Hematopoietic multipotent progenitor cell treated with erythropoietin and hydrocortisone succinate and interleukin-3 and kit ligand, for 17 days (in vitro differentiated cells): ENCODE data around the gene CTXND1.
"Not testable (repeated sequence)": the region's sequence is repeated elsewhere in the genome, so short reads cannot be mapped to it uniquely, and the experiment has no call there.

Experiments used
- DNase-seq: peaks from one replicate; pipeline ENCODE4 v3.0.0-alpha.2; 2015; ENCODE audit warnings: low spot score

CTXND1 gene

GRCh38 chr15:80252121-80252518 is at the start of gene CTXND1:
Gene CTXND1 (minus strand): TSS chr15:80252213. CDS start chr15:80201949, 50,264 bp downstream.
- DNase-seq = no peak

DNA sequence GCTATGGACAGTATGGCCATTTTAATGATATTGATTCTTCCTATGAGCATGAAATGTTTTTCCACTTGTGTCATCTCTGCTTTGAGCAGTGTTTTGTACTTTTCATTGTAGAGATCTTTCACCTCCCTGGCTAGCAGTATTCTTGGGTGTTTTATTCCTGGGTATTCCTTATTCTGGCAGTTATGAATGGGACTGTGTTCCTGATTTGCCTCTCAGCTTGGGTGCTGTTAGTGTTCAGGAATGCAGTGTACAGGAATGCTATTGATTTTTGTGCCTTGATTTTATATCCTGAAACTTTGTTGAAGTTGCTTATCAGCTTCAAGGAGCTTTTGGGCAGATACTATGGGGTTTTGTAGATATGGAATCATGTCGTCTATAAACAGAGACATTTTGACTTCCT is 49.5 kb upstream of the CTXND1 start:
- DNase-seq = no peak

GRCh38 chr15:80295777-80296176 is 43.8 kb upstream of the CTXND1 start:
- DNase-seq = not testable (repeated sequence)

DNA sequence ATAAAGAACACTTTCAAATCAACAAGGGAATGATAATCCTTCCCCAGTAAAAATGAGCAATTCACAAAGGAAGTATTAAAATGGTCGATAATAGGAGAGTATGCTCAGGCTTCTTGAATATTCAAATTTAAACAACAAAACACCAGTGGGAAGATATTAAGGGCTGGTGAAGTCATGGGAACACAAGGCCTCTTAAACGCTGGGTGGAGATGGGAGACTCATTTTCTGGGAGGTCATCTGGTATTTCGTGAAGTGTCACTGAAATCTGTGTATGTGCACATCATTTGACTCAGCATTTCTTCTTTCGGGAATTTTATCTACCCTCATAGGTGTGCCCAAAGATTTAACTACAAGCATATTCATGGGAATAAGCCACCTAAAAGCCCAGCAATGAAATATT is 40.1 kb upstream of the CTXND1 start:
- DNase-seq = no peak

DNA sequence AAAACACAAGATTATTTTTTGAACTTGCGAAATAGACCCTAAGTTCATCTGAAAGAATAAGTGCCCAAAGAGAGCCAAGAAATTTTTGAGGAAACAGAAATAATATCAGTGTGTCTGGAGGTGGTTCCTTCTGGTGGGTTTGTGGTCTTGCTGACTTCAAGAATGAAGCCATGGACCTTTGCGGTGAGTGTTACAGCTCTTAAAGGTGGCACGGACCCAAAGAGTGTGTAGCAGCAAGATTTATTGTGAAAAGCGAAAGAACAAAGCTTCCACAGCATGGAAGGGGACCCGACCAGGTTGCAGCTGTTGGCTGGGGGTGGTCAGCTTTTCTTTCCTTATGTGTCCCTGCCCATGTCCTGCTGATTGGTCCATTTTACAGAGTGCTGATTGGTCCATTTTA is 38.9 kb upstream of the CTXND1 start:
- DNase-seq = not testable (repeated sequence)

DNA sequence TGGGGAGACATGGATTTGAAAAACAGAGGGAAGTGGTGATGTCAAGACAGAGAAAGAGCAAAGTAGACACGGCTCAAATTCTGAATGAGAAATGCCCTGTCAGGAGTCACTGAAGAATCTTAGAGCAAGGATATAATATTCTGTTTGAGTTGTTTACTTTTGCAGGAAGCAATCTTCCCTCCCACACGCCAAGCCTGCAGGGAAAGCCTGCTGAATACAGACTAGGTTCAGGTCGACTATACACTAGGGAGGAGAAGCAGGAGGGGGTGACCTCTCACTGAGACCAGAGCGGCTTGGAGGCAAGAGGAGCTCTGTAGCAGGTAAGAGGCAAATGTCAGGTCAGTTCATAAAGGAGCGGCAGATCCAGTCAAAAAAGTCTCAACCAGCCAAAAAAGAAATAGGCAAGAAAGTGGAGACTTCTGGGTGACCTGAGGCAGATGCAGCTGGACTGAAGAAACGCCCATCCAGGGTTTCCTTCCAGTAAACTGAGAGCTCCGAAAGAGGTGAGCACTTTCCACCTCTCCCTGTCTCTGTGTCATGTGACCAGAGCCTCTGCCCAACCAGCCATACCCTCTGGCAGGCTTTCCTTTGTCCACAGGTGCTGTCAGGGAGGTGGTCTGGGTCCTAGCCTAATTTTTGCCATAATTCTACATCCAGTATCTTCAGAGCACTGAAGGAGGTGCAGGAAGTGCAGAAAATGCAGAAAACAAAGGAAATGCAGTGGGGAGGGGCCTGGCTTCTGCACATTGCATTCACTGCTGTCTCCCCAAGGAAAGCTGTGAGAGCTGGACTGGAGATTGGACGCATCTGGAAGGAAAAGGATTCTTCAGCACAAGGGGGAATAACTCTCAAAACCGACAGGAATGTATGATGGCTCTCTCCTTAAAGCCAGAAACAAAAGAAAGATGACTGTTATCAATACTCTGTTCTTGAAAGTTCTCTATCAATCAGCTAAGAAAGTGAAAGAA is 37.8 kb upstream of the CTXND1 start:
- no peak for DNase-seq

DNA sequence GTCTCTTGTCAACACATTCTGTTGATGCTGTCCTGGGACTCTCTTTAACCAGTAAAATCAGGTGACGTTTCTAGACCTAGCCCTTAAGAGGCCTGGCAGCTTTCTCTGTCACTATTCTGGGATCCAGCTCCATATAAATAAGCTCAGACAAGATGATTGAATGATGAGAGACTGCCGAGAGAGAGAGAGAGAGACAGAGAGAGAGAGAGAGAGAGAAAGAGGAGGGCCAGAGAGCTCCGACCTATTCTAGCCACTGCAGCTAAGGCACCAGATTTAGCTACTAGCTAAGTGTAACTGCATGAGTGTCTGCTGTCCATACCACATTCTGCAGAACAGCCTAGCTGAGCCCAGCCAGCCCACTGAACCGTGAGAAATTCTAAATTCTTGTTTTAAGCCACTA is 36.1 kb upstream of the CTXND1 start:
- no peak for DNase-seq

DNA sequence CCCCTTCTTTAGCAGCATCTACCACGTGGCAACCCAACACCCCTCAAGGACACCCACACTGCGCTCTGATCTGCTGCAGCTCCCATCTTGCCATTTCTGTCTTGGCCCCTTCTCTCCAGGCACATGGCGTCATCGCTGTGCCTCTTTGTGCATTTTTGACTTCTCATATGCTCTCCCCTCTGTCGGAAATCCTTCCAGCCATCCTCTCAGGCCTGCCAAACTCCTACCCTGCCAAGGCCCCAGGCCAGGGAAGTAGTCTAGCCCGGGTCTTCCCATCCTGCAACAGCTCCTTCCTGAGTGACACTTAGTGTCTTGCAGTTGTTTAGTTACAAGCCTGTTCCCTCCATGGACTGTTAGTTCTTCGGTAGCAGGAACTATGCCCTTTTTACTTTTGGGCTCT is 34.0 kb upstream of the CTXND1 start:
- DNase-seq = no peak

DNA sequence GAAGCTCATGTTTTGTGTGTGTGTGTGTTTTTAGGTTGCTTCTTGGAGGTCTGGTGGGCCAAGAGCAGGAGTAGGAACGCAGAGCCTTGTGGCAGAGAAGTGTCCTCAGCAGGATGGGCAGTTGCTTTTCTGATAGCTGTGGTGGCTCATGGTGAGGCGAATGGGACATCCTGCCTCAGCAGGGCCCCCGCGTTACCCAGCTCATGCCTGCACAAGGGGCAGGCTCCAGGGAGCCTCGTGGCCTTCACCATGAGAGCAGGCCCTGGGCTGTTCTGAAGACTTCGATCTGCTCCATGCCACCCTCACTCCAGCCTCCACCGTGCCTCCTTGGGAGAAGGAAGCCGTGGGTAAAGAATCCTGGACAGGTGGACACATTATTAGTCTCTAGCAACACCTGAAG is 33.4 kb upstream of the CTXND1 start:
- DNase-seq = no peak

GRCh38 chr15:80283531-80283930 is 31.5 kb upstream of the CTXND1 start:
- no peak for DNase-seq

DNA sequence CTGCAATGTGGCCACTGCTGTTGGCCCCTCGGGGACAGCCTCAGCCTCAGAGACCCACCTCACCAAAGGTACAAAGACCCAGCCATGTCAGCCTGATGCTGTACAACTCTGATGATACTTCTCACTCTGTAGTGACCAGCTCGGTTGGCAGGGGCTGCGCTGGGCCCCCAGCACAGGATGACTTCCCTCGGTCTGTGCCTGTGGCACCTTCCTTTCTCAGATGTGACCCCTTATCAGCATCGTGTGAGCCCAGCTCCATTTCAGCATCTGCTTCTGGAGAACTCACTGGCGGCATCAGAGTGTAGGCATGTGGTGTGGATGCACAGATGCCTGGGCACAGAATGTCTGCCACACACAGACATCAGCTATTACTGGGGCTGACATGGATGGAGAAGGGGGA is 25.1 kb upstream of the CTXND1 start:
- DNase-seq = no peak

DNA sequence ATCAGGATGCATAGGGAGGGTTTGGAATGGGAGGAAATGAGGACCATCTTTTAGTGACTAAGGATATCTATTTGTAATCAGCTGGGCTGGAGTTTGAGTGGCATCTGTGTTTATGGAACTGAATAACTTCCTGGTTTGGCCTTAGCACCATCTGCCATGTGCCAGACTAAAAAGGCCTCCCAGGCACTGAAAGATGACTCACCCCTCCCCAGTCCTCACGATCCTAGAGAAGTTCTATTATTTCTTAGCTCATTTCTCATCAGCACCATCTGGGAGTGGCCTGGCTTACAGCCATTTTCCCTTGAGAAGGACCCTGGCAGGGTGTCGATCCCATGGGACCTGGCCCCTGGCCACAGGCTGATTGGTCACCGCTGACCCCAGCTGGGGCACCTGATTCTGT is 23.9 kb upstream of the CTXND1 start:
- DNase-seq = no peak

- no peak for DNase-seq
Observed at GRCh38 chr15:80274996-80275395, 23.0 kb upstream of the CTXND1 start.

DNA sequence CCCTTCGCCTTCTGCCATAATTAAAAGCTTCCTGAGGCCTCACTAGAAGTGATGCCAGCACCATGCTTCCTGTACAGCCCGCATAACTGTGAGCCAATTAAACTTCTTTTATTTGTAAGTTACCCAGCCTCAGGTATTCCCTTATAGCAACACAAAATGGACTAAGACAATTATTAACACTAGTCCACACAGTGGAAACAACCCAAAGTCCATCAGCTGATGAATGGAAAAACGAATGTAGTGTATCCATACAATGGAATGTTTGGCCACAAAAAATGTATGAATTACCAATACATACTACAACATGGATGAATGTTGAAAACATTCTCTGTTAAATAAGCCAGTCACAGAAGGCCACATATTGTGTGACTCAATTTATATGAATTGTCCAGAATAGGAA is 22.5 kb upstream of the CTXND1 start:
- no peak for DNase-seq

DNA sequence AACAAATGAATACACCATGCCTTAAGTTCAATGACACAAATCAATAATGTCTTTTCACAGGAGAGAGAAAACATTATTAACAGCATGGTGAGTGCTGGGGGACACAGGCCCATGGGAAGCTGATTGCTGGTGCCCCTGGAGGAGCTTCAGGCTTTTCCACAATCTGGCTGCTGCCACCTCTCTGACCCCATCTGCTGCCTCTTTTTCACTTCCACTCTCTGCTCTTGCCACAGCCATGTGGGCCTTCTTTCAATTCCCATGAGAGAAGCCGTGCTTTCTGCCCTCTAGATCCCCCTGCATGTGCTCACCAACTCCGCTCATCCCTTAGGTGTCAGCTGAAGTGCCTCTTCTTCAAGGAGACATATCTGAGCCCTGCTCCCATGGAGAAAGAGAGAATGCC is 21.0 kb upstream of the CTXND1 start:
- no peak for DNase-seq

DNA sequence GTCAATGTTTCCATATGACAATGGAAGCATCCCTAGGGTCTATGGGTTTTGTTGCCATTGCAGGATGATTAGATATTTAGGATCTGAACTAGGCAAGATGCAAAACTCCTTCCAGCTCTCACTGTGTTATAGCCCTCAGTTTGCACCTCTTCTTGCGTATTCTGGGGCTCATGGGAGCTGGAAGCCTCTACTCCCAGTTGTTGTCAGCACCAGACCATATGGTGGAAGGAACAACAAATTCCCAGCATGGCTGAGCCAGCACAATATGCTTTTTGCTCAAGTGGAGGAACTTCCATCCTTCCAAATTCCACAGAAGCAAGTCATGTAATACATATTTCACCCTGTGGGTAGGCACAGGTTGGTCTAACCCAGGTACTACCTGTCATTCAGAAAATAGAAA is 18.5 kb upstream of the CTXND1 start:
- no peak for DNase-seq

- no peak for DNase-seq
Observed at GRCh38 chr15:80268101-80268500, 16.1 kb upstream of the CTXND1 start.

- DNase-seq = no peak
Observed at GRCh38 chr15:80267658-80268057, 15.6 kb upstream of the CTXND1 start.

DNA sequence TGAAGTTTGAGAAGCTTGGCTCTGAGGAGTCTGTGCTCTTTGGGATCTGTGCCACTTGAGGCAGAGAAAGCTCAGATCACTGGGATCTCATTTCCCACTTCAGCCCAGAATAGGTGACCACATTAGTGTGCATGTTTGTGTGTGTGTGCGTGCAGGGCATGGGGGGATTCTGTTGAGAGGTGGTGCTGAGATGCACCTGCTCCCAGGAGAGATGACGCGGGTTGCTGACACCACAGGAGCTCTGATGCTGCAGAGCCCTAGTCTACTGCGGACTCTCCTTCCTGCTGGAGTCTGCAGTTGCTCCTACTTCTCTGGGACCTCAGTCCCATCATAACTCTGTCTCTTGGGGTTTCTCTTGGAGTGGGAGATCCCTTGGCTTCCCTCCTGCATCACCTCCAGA is 14.7 kb upstream of the CTXND1 start:
- no peak for DNase-seq

- DNase-seq = no peak
Observed at GRCh38 chr15:80266113-80266512, 14.1 kb upstream of the CTXND1 start.

DNA sequence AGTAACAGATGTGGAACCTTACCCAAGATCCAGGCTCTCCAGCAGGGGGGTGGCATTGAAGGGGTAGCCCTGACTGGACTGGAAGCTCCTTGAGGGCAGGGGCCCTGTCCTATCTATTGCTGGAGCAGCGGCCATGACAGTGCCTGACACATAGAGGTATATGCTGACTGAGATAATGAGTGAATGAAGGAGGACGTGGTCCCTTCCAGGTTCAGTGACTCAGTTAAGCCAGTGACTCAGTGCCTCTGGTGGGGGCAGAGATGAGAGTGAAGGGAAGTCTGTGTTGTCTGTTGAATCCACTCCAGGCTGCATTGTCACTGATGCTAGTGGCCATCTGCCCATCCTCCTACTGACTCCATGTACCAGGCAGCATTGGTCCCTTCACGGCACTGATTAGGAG is 13.0 kb upstream of the CTXND1 start:
- DNase-seq = no peak

DNA sequence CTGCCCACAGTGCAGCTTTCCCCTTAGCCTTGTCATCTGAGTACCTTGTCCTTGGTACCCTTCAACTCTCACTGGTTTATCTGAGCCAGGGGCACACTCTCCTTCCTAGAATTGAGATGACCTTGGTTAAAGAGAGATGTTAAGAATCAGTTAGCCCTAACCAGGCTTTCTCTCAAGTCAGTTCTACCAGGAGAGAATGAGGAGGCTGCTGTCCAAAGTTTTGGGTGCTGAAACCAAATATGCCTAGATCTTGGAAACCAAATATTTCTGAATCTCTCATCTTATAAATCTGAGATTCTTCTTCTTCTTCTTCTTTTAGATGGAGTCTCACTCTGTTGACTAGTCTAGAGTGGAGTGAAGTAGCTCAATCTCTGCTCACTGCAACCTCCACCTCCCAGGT is 12.0 kb upstream of the CTXND1 start:
- no peak for DNase-seq

DNA sequence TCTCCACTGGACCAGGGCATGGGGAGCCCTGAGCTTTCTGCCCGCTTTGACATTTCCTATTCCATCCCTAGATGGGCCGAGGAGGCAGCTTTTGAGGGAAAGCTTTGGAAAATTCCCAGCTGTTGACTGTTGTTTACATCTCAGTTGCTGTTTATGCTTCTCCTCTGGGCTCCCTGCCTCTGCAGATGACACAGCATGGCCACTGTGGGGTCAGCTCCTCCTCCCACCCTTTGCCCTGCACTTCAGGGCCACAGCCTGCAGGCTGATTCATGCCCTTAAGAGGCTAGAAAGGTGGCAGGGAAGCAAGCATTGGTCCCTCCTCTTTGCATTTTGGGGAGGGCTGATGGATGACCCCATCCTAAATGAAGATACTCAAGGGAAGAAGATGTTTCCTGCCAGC is 8.5 kb upstream of the CTXND1 start:
- peak; percentile 13 for DNase-seq

GRCh38 chr15:80259942-80260510 is 8.0 kb upstream of the CTXND1 start:
- no peak for DNase-seq
